ENCODE results near the gene GRIK4.

Gene GRIK4

GRCh38 chr11:120815319-120816100, 304.0 kb downstream of the GRIK4 start:
- no peak for TF ChIP-seq CTCF (IDR thresholded peaks at IDR 0.05; ENCODE audit: low read depth, low read length)
- no peak for DNase-seq (ENCODE audit: extremely low read depth, low read depth)

GRCh38 chr11:120816176-120816575, 304.6 kb downstream of the GRIK4 start:
- no peak for TF ChIP-seq CTCF (IDR thresholded peaks at IDR 0.05; ENCODE audit: low read depth, low read length)
- no peak for DNase-seq (ENCODE audit: extremely low read depth, low read depth)

GRCh38 chr11:120816711-120817110, 305.2 kb downstream of the GRIK4 start:
- no peak for TF ChIP-seq CTCF (IDR thresholded peaks at IDR 0.05; ENCODE audit: low read depth, low read length)
- no peak for DNase-seq (ENCODE audit: extremely low read depth, low read depth)

- TF ChIP-seq CTCF (IDR thresholded peaks at IDR 0.05; ENCODE audit: low read depth, low read length) = no peak
- no peak for DNase-seq (ENCODE audit: extremely low read depth, low read depth)
Measured at GRCh38 chr11:120817158-120817557, 305.6 kb downstream of the GRIK4 start.

- DNase-seq (ENCODE audit: extremely low read depth, low read depth) = no peak
- no peak for TF ChIP-seq CTCF (IDR thresholded peaks at IDR 0.05; ENCODE audit: low read depth, low read length)
Measured at GRCh38 chr11:120818097-120818496, 306.5 kb downstream of the GRIK4 start.

GRCh38 chr11:120819003-120819402, 307.5 kb downstream of the GRIK4 start:
- no peak for TF ChIP-seq CTCF (IDR thresholded peaks at IDR 0.05; ENCODE audit: low read depth, low read length)
- DNase-seq (ENCODE audit: extremely low read depth, low read depth) = no peak

- DNase-seq (ENCODE audit: extremely low read depth, low read depth) = no peak
- TF ChIP-seq CTCF (IDR thresholded peaks at IDR 0.05; ENCODE audit: low read depth, low read length) = no peak
Measured at GRCh38 chr11:120819437-120820365, 308.2 kb downstream of the GRIK4 start.
